A673 (cell line): ENCODE measurements around the gene CSGALNACT2.

Source experiments
- EZH2 ChIP-seq: fragments of 200-600 bp; sonication (generic); IDR thresholded peaks from 2 replicates; pipeline ENCODE4 v1.6.1; 2017; ENCODE audit warnings: borderline replicate concordance, low read depth, mild to moderate bottlenecking, mixed read lengths, antibody characterized with exemption, low read length; ENCODE audit not compliant: poor library complexity, severe bottlenecking
- TF ChIP-seq, protein P1 (sequence below): fragments of 300-800, 200-600 bp; sonication (generic); conservative IDR thresholded peaks from 2 replicates; pipeline ENCODE4 v1.5.1; 2017; ENCODE audit warnings: low read depth, mild to moderate bottlenecking, antibody characterized with exemption, low read length, moderate library complexity, mixed read lengths

DNA sequence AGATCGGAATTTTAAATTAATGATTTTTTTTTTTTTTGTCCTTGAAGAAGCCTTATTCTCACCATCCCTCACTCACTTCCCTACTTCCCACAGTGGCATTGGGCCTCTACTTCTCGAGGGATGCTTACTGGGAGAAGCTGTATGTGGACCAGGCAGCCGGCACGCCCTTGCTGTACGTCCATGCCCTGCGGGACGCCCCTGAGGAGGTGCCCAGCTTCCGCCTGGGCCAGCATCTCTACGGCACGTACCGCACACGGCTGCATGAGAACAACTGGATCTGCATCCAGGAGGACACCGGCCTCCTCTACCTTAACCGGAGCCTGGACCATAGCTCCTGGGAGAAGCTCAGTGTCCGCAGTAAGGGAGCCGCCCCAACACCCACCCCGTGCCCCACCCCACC, 37.9 kb upstream of the CSGALNACT2 start:
- TF ChIP-seq, protein P1, sequence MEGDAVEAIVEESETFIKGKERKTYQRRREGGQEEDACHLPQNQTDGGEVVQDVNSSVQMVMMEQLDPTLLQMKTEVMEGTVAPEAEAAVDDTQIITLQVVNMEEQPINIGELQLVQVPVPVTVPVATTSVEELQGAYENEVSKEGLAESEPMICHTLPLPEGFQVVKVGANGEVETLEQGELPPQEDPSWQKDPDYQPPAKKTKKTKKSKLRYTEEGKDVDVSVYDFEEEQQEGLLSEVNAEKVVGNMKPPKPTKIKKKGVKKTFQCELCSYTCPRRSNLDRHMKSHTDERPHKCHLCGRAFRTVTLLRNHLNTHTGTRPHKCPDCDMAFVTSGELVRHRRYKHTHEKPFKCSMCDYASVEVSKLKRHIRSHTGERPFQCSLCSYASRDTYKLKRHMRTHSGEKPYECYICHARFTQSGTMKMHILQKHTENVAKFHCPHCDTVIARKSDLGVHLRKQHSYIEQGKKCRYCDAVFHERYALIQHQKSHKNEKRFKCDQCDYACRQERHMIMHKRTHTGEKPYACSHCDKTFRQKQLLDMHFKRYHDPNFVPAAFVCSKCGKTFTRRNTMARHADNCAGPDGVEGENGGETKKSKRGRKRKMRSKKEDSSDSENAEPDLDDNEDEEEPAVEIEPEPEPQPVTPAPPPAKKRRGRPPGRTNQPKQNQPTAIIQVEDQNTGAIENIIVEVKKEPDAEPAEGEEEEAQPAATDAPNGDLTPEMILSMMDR: no peak
- no peak for TF ChIP-seq EZH2
